H1 (cell line): ENCODE data around the gene TROAP. TPM values are rescaled to one million over a fixed set of nuclear protein-coding genes. Genes with fewer than 3 reads are reported as not detected.

Source experiments
- CTCF ChIA-PET: fragments of 300-600 bp; sonication (Branson Sonifier 250); formaldehyde crosslinking; loops from one replicate; lab custom pipeline; 2021; ENCODE audit not compliant: partially characterized antibody; lab: Charles Lee
- POLR2A ChIA-PET: fragments of 300-600 bp; sonication (Branson Sonifier 250); formaldehyde crosslinking; loops from one replicate; lab custom pipeline; 2021; ENCODE audit warnings: inconsistent platforms; ENCODE audit not compliant: partially characterized antibody; lab: Charles Lee
- DNase-seq, 2 experiments: peaks; one replicate each; pipeline versions ENCODE4 v3.0.0 to v3.0.0-alpha.2; 2010 to 2022; ENCODE audit warnings: low spot score in 2 of 2, low read depth in 1 of 2, mixed read lengths in 1 of 2
- FAIRE-seq: peaks from 2 replicates; lab custom pipeline; 2011; peaks lifted over from hg19 to GRCh38; lab: Jason Lieb, UNC
- H2AFZ ChIP-seq: 2 replicates; pipeline ENCODE4 v1.8.1; 2012; ENCODE audit warnings: low read length, inconsistent platforms
- H2AK5ac ChIP-seq: 2 replicates; pipeline ENCODE4 v1.6.1; 2013; ENCODE audit warnings: low read depth, low read length
- H2BK120ac ChIP-seq: replicated peaks from 2 replicates; pipeline ENCODE3; 2013; ENCODE audit warnings: low read depth, low read length, inconsistent platforms
- H2BK12ac ChIP-seq: 2 replicates; pipeline ENCODE4 v1.6.1; 2013; ENCODE audit warnings: low read depth, low read length
- H2BK15ac ChIP-seq: 2 replicates; pipeline ENCODE4 v1.6.1; 2013; ENCODE audit warnings: low read length
- H2BK20ac ChIP-seq: 2 replicates; pipeline ENCODE4 v1.6.1; 2013; ENCODE audit warnings: low read length
- H2BK5ac ChIP-seq: 2 replicates; pipeline ENCODE4 v1.6.1; 2013; ENCODE audit warnings: low read depth, low read length
- H3K14ac ChIP-seq: 2 replicates; pipeline ENCODE4 v1.6.1; 2013; ENCODE audit warnings: inconsistent platforms; ENCODE audit not compliant: insufficient read length
- H3K18ac ChIP-seq: 2 replicates; pipeline ENCODE4 v1.6.1; 2013; ENCODE audit warnings: low read length; ENCODE audit errors: extremely low read depth
- H3K23ac ChIP-seq: 2 replicates; pipeline ENCODE4 v1.6.1; 2013; ENCODE audit warnings: inconsistent platforms; ENCODE audit not compliant: insufficient read length
- H3K23me2 ChIP-seq: 2 replicates; pipeline ENCODE4 v1.6.1; 2013; ENCODE audit warnings: low read depth, low read length
- H3K27ac ChIP-seq: 2 replicates; pipeline ENCODE4 v1.6.1; 2011; ENCODE audit warnings: low read depth, low read length, inconsistent platforms
- H3K27me3 ChIP-seq, 4 experiments: replicated peaks in 1 of 4; 1 replicate in 1 of 4; 2 replicates in 3 of 4; pipeline versions ENCODE4 v1.6.1 to v1.8.1; 2011 to 2013; ENCODE audit warnings: low read length in 3 of 4, mild to moderate bottlenecking in 3 of 4, inconsistent platforms in 2 of 4, mixed read lengths in 2 of 4, moderate library complexity in 1 of 4; ENCODE audit not compliant: control insufficient read depth in 3 of 4, insufficient read depth in 3 of 4; ENCODE audit errors: extremely low read depth in 1 of 4
- H3K36me3 ChIP-seq, 4 experiments: 2 replicates each; pipeline versions ENCODE4 v1.6.1 to v1.8.1; 2011 to 2013; ENCODE audit warnings: mild to moderate bottlenecking in 4 of 4, low read length in 3 of 4, moderate library complexity in 2 of 4, control low read depth in 1 of 4, inconsistent platforms in 1 of 4; ENCODE audit not compliant: insufficient read depth in 4 of 4, control insufficient read depth in 2 of 4
- H3K4ac ChIP-seq: replicated peaks from 2 replicates; pipeline ENCODE3; 2013; ENCODE audit warnings: low read length, low read depth, mixed read lengths, inconsistent platforms; ENCODE audit not compliant: insufficient read length
- H3K4me1 ChIP-seq, 4 experiments: replicated peaks in 1 of 4; 1 replicate in 1 of 4; 2 replicates in 3 of 4; pipeline versions ENCODE4 v1.6.1 to v1.8.1; 2011 to 2013; ENCODE audit warnings: low read length in 3 of 4, inconsistent platforms in 2 of 4, mixed read lengths in 1 of 4; ENCODE audit not compliant: insufficient read depth in 4 of 4, control insufficient read depth in 3 of 4
- H3K4me2 ChIP-seq, 2 experiments: 2 replicates each; pipeline versions ENCODE4 v1.6.1 to v1.8.1; 2011 to 2013; ENCODE audit warnings: low read depth in 2 of 2, low read length in 2 of 2, control low read depth in 1 of 2, inconsistent platforms in 1 of 2, mild to moderate bottlenecking in 1 of 2; ENCODE audit not compliant: insufficient read depth in 1 of 2
- H3K4me3 ChIP-seq, 4 experiments: fragments of 200-600, 300-600 bp in 1 of 4; sonication (generic), shearing (Covaris generic), sonication (Bioruptor Twin) in 1 of 4; 2 replicates each; pipeline versions ENCODE4 v1.5.1 to v1.8.1; 2011 to 2016; ENCODE audit warnings: low read length in 4 of 4, low read depth in 3 of 4, control low read depth in 2 of 4, inconsistent platforms in 2 of 4, mild to moderate bottlenecking in 2 of 4, mixed read lengths in 1 of 4, moderate library complexity in 1 of 4; ENCODE audit not compliant: insufficient read depth in 2 of 4; ENCODE audit errors: extremely low read depth in 1 of 4
- H3K56ac ChIP-seq: replicated peaks from 2 replicates; pipeline ENCODE3; 2013; ENCODE audit warnings: low read depth, mild to moderate bottlenecking, mixed read lengths, low read length, inconsistent platforms; ENCODE audit not compliant: insufficient read length
- H3K79me1 ChIP-seq: 2 replicates; pipeline ENCODE4 v1.6.1; 2013; ENCODE audit warnings: low read depth, low read length, control low read depth
- H3K79me2 ChIP-seq, 2 experiments: 2 replicates each; pipeline versions ENCODE4 v1.6.1 to v1.8.1; 2012 to 2013; ENCODE audit warnings: low read length in 2 of 2, mild to moderate bottlenecking in 2 of 2, inconsistent platforms in 1 of 2; ENCODE audit not compliant: insufficient read depth in 2 of 2, control insufficient read depth in 1 of 2
- H3K9ac ChIP-seq, 4 experiments: replicated peaks in 1 of 4; 1 replicate in 1 of 4; 2 replicates in 3 of 4; pipeline versions ENCODE4 v1.6.1 to v1.8.1; 2011 to 2013; ENCODE audit warnings: low read depth in 3 of 4, low read length in 3 of 4, control low read depth in 2 of 4, mild to moderate bottlenecking in 2 of 4, moderate library complexity in 2 of 4, inconsistent platforms in 1 of 4; ENCODE audit errors: extremely low read depth in 1 of 4
- H3K9me3 ChIP-seq, 2 experiments: 2 replicates each; pipeline versions ENCODE4 v1.6.1 to v1.8.1; 2012 to 2013; ENCODE audit warnings: mild to moderate bottlenecking in 2 of 2, moderate library complexity in 2 of 2, control low read depth in 1 of 2, inconsistent platforms in 1 of 2, low read depth in 1 of 2, low read length in 1 of 2, mixed read lengths in 1 of 2; ENCODE audit not compliant: insufficient read depth in 2 of 2
- H4K20me1 ChIP-seq, 2 experiments: replicated peaks in 1 of 2; 2 replicates each; pipeline versions ENCODE3 to v1.8.1; 2011 to 2013; ENCODE audit warnings: inconsistent platforms in 2 of 2, low read length in 2 of 2, mild to moderate bottlenecking in 1 of 2; ENCODE audit not compliant: insufficient read depth in 2 of 2, control insufficient read depth in 1 of 2
- H4K5ac ChIP-seq: 2 replicates; pipeline ENCODE4 v1.6.1; 2013; ENCODE audit warnings: low read length, low read depth, mixed read lengths, inconsistent platforms; ENCODE audit not compliant: insufficient read length
- H4K8ac ChIP-seq: 2 replicates; pipeline ENCODE4 v1.8.0; 2013; ENCODE audit warnings: mild to moderate bottlenecking, moderate library complexity, low read length, inconsistent platforms; ENCODE audit not compliant: insufficient read depth; ENCODE audit errors: extremely low read depth
- H4K91ac ChIP-seq: replicated peaks from 2 replicates; pipeline ENCODE3; 2013; ENCODE audit warnings: low read length, mixed read lengths, inconsistent platforms; ENCODE audit not compliant: insufficient read length
- ATF2 ChIP-seq: IDR thresholded peaks from 2 replicates; pipeline ENCODE4 v1.6.1; 2012; ENCODE audit warnings: low read length, inconsistent platforms
- BCL11A ChIP-seq, 2 experiments: IDR thresholded peaks; one replicate each; pipeline ENCODE4 v1.6.1; 2011; ENCODE audit warnings: low read depth in 2 of 2, low read length in 2 of 2, mild to moderate bottlenecking in 2 of 2
- CBX5 ChIP-seq: fragments of 300-800, 300-1000 bp; sonication (generic); IDR thresholded peaks from 2 replicates; pipeline ENCODE4 v1.7.1; 2016; ENCODE audit warnings: antibody characterized with exemption, low read length, low read depth
- CBX8 ChIP-seq: fragments of 300-800, 300-1000 bp; sonication (generic); IDR thresholded peaks from 2 replicates; pipeline ENCODE4 v1.7.1; 2016; ENCODE audit warnings: low read depth, low read length, borderline replicate concordance
- CHD1 ChIP-seq: IDR thresholded peaks from 2 replicates; pipeline ENCODE4 v1.6.1; 2012; ENCODE audit warnings: low read depth, low read length, improper control_type of control experiment
- EP300 ChIP-seq, 2 experiments: IDR thresholded peaks; 1 replicate in 1 of 2; 2 replicates in 1 of 2; pipeline ENCODE4 v1.6.1; 2011 to 2012; ENCODE audit warnings: low read depth in 2 of 2, low read length in 2 of 2, mild to moderate bottlenecking in 2 of 2, borderline replicate concordance in 1 of 2, inconsistent platforms in 1 of 2, moderate library complexity in 1 of 2
- GTF2F1 ChIP-seq: IDR thresholded peaks from 2 replicates; pipeline ENCODE4 v1.6.1; 2012; ENCODE audit warnings: low read depth, low read length, improper control_type of control experiment, borderline replicate concordance
- POU5F1 ChIP-seq: IDR thresholded peaks from 2 replicates; pipeline ENCODE4 v1.6.1; 2011; ENCODE audit warnings: low read depth, mild to moderate bottlenecking, low read length, moderate library complexity
- SIRT6 ChIP-seq: IDR thresholded peaks from one replicate; pipeline ENCODE4 v1.7.1; 2012; ENCODE audit warnings: low read length, inconsistent platforms
- WGBS, 2 experiments: shearing (Covaris generic) in 1 of 2; methylation state at CpG; one replicate each; pipeline versions ENCODE4 v1.1.6 to v1.1.7; 2013 to 2015; ENCODE audit warnings: low lambda C conversion rate in 2 of 2, mixed read lengths in 2 of 2, inconsistent platforms in 1 of 2, low coverage in 1 of 2, missing lambda C conversion rate in 1 of 2; ENCODE audit not compliant: insufficient replicate concordance in 2 of 2, insufficient coverage in 1 of 2, insufficient read length in 1 of 2; ENCODE audit errors: extremely low coverage in 1 of 2, missing lambda C conversion rate in 1 of 2; 5-methylcytosine and 5-hydroxymethylcytosine counted together
- polyA plus RNA-seq, 7 experiments: library from polyadenylated mRNA; depleted of rRNA in 3 of 7; stranded (reverse) in 5 of 7; unstranded in 2 of 7; fragments of >200 nt in 5 of 7; fragments of 200-250 nt in 2 of 7; gene quantifications; 1 replicate in 5 of 7; 2 replicates in 1 of 7; 4 replicates in 1 of 7; pipeline versions ENCODE4 v1.2.1 to v1.2.3, GENCODE V29; 2011 to 2013; ENCODE audit warnings: missing spikeins in 2 of 7, mixed read lengths in 2 of 7
- total RNA-seq: library from RNA; stranded (reverse); fragmentation: NEBNext Ultra II Directional; extraction: Animal tissue kit (Norgen Biotek cat#: 25700); gene quantifications from 2 replicates; pipeline ENCODE4 v1.2.1, GENCODE V29; 2021

The TROAP gene
- total and polyA plus RNA-seq, 2 of the 8 experiments (the other 6 are each of a cell fraction or from before 2014, with no cell fraction given) = 36.7 to 52.0 TPM

- Histone ChIP-seq H2BK120ac (no peak within 1 kb of the TSS), H2BK12ac (peak within 1 kb of the TSS; percentile 55; the same call in 1 of the 2 replicates), H3K18ac (peak within 1 kb of the TSS; percentile 13; the same call in 1 of the 2 replicates), H3K14ac (no peak within 1 kb of the TSS), H2AK5ac (no peak within 1 kb of the TSS), H2BK5ac (no peak within 1 kb of the TSS), H3K4me2 (peak within 1 kb of the TSS; percentile 62 to 80), H4K20me1 (peaks cover 2 to 20% of the 10 kb centered on the region in 2 experiments), H3K9me3 (no peaks in the 10 kb centered on the region), H2AFZ (peak within 1 kb of the TSS; percentile 36; the same call in 1 of the 2 replicates), H4K5ac (no peak within 1 kb of the TSS), H3K56ac (no peak within 1 kb of the TSS), H3K79me2 (no peaks in the 10 kb centered on the region), H3K4me1 (peaks cover 0 to 36% (median 17%) of the 10 kb centered on the region in 4 experiments; a peak in 6 of 7 replicates), H3K79me1 (no peaks in the 10 kb centered on the region), H4K8ac (peak within 1 kb of the TSS; percentile 60; the same call in 1 of the 2 replicates), H3K23ac (no peak within 1 kb of the TSS), H3K9ac (no peak within 1 kb of the TSS), H3K27ac (no peak within 1 kb of the TSS), H3K36me3 (no peaks in the 10 kb centered on the region), H3K27me3 (peaks cover 50 to 72% (median 68%) of the 10 kb centered on the region in 4 experiments), H2BK15ac (peak within 1 kb of the TSS; percentile 72; the same call in 1 of the 2 replicates), H3K23me2 (peaks cover 11% of the 10 kb centered on the region; the same call in 1 of the 2 replicates), H3K4ac (no peak within 1 kb of the TSS), H3K4me3 (peak within 1 kb of the TSS; percentile 1 to 55 (median 32); a peak in 6 of 8 replicates), H2BK20ac (no peak within 1 kb of the TSS), H4K91ac (no peak within 1 kb of the TSS)
- 10% methylated on average over 69 of the region's 82 CpGs; no CpG with 5 or more reads in 1 of the 2 experiments for WGBS, 2 experiments
- FAIRE-seq = no peak
- POLR2A ChIA-PET = interaction anchor here (0.9 to 5.0 kb wide), 14 partner anchors 10 to 165 kb away, joined by 3 to 48 read pairs (median 4); partner anchors contain the start of genes C1QL4, DNAJC22, TROAP and TUBA1B
- CTCF ChIA-PET = interaction anchor here (0.6 to 14.4 kb wide), 27 partner anchors 9 to 529 kb away, joined by 3 to 276 read pairs (median 4); partner anchors contain the start of genes C1QL4, DNAJC22, KCNH3 and TROAP
- peak in 1 of 2 experiments; percentile 77 for DNase-seq
- TF ChIP-seq CHD1 (no peak), ATF2 (no peak), EP300 (IDR thresholded peaks at IDR 0.05; ENCODE audit: borderline replicate concordance in 1 of 2, low read depth in 2 of 2, low read length in 2 of 2) (no peak), CBX8 (no peak), BCL11A (IDR thresholded peaks at IDR 0.05; ENCODE audit: low read depth in 2 of 2, low read length in 2 of 2) (no peak), CBX5 (no peak), POU5F1 (no peak), SIRT6 (no peak), GTF2F1 (no peak)
Measured at GRCh38 chr12:49295082-49295936, 27.7 kb upstream of the TROAP start, which contains the start of gene PRPH. TSS of gene PRPH (plus strand) at chr12:49295147. CDS start at chr12:49295201, 54 bp downstream.
